HEK293 (cell line): ENCODE data around the gene FBXO40.
"Not testable (repeated sequence)": the region's sequence is repeated elsewhere in the genome, so short reads cannot be mapped to it uniquely, and the experiment has no call there.

Experiments
- CTCF ChIA-PET: fragments of 350-600 bp; formaldehyde crosslinking; extraction: SDS; loops from one replicate; lab custom pipeline; 2021; ENCODE audit warnings: antibody characterized with exemption; lab: Yijun Ruan, JAX
- POLR2A ChIA-PET: fragments of 300-600 bp; formaldehyde crosslinking; extraction: SDS; loops from one replicate; lab custom pipeline; 2020; ENCODE audit warnings: antibody characterized with exemption, inconsistent platforms; lab: Yijun Ruan, JAX
- H3K27ac ChIP-seq: fragments of 200-500 bp; sonication (Bioruptor generic); 2 replicates; pipeline ENCODE4 v1.5.1; 2014; ENCODE audit warnings: low read depth, low read length, control low read depth, inconsistent platforms; ENCODE audit errors: extremely low read depth
- H3K36me3 ChIP-seq, 2 experiments: fragments of 200-500 bp in 1 of 2; sonication (Bioruptor generic) in 1 of 2; 1 replicate in 1 of 2; 2 replicates in 1 of 2; pipeline ENCODE4 v1.5.1; 2014 to 2017; ENCODE audit warnings: inconsistent platforms in 2 of 2, low read length in 2 of 2; ENCODE audit not compliant: control insufficient read depth in 2 of 2, insufficient read depth in 1 of 2
- H3K4me1 ChIP-seq: fragments of 200-500 bp; sonication (Bioruptor generic); 2 replicates; pipeline ENCODE4 v1.5.1; 2014; ENCODE audit warnings: mild to moderate bottlenecking, low read length, inconsistent platforms; ENCODE audit not compliant: control insufficient read depth, insufficient read depth
- H3K4me3 ChIP-seq: 2 replicates; pipeline ENCODE4 v1.5.1; 2011; ENCODE audit warnings: low read depth, mild to moderate bottlenecking, control low read depth, low read length, moderate library complexity
- H3K9me3 ChIP-seq: fragments of 200-500 bp; sonication (Bioruptor generic); 2 replicates; pipeline ENCODE4 v1.5.1; 2014; ENCODE audit warnings: low read depth, low read length, inconsistent platforms; ENCODE audit not compliant: control insufficient read depth, insufficient read depth
- HOXA7 ChIP-seq: sonication (generic); formaldehyde crosslinking; IDR thresholded peaks from 2 replicates; pipeline ENCODE4 v1.8.1; 2022; ENCODE audit warnings: missing genetic modification reagents, borderline replicate concordance
- KLF10 ChIP-seq: fragments of 450-650 bp; IDR thresholded peaks from 2 replicates; pipeline ENCODE4 v1.5.1; 2018; ENCODE audit warnings: missing biosample characterization, mild to moderate bottlenecking, missing genetic modification characterization
- KLF9 ChIP-seq: fragments of 450-650 bp; formaldehyde crosslinking; IDR thresholded peaks from 2 replicates; pipeline ENCODE4 v1.5.1; 2016; ENCODE audit warnings: missing biosample characterization, missing genetic modification characterization, low read depth
- MEIS1 ChIP-seq: sonication (generic); formaldehyde crosslinking; IDR thresholded peaks from 2 replicates; pipeline ENCODE4 v1.8.1; 2022; ENCODE audit warnings: missing genetic modification reagents, mild to moderate bottlenecking, borderline replicate concordance
- SALL2 ChIP-seq: fragments of 450-650 bp; formaldehyde crosslinking; IDR thresholded peaks from 2 replicates; pipeline ENCODE4 v1.5.0; 2017; ENCODE audit warnings: missing biosample characterization, mild to moderate bottlenecking, missing genetic modification characterization, borderline replicate concordance
- SCRT1 ChIP-seq: fragments of 450-650 bp; formaldehyde crosslinking; IDR thresholded peaks from 2 replicates; pipeline ENCODE4 v1.5.1; 2016; ENCODE audit warnings: missing biosample characterization, missing genetic modification characterization, borderline replicate concordance
- SP2 ChIP-seq: fragments of 450-650 bp; formaldehyde crosslinking; IDR thresholded peaks from 2 replicates; pipeline ENCODE4 v1.5.1; 2016; ENCODE audit warnings: missing biosample characterization, missing genetic modification characterization
- ZBTB17 ChIP-seq: fragments of 450-650 bp; formaldehyde crosslinking; IDR thresholded peaks from 2 replicates; pipeline ENCODE4 v1.5.1; 2016; ENCODE audit warnings: missing biosample characterization, missing genetic modification characterization
- ZEB2 ChIP-seq: fragments of 450-650 bp; formaldehyde crosslinking; IDR thresholded peaks from 2 replicates; pipeline ENCODE4 v1.5.1; 2016; ENCODE audit warnings: missing biosample characterization, missing genetic modification characterization
- ZFP37 ChIP-seq: fragments of 450-650 bp; formaldehyde crosslinking; IDR thresholded peaks from 2 replicates; pipeline ENCODE4 v1.5.1; 2016; ENCODE audit warnings: missing biosample characterization, missing genetic modification characterization
- ZNF2 ChIP-seq: fragments of 450-650 bp; formaldehyde crosslinking; IDR thresholded peaks from 2 replicates; pipeline ENCODE4 v1.5.1; 2016; ENCODE audit warnings: missing biosample characterization, missing genetic modification characterization
- ZNF366 ChIP-seq: fragments of 450-650 bp; formaldehyde crosslinking; conservative IDR thresholded peaks from 2 replicates; pipeline ENCODE4 v1.5.1; 2016; ENCODE audit warnings: missing biosample characterization, missing genetic modification characterization
- ZNF433 ChIP-seq: fragments of 450-650 bp; formaldehyde crosslinking; IDR thresholded peaks from 2 replicates; pipeline ENCODE4 v1.5.1; 2016; ENCODE audit warnings: missing biosample characterization, missing genetic modification characterization, low read depth
- ZNF623 ChIP-seq: fragments of 450-650 bp; formaldehyde crosslinking; IDR thresholded peaks from 2 replicates; pipeline ENCODE4 v1.5.1; 2016; ENCODE audit warnings: missing biosample characterization, missing genetic modification characterization
- ZNF777 ChIP-seq: fragments of 450-650 bp; formaldehyde crosslinking; IDR thresholded peaks from 2 replicates; pipeline ENCODE4 v1.5.1; 2017; ENCODE audit warnings: missing biosample characterization, missing genetic modification characterization, borderline replicate concordance
- ZNF785 ChIP-seq: fragments of 450-650 bp; formaldehyde crosslinking; IDR thresholded peaks from 2 replicates; pipeline ENCODE4 v1.5.1; 2016; ENCODE audit warnings: missing biosample characterization, missing genetic modification characterization
- ZNF791 ChIP-seq: fragments of 450-650 bp; formaldehyde crosslinking; IDR thresholded peaks from 2 replicates; pipeline ENCODE4 v1.5.1; 2016; ENCODE audit warnings: missing biosample characterization, missing genetic modification characterization
- TF ChIP-seq, protein P1 (sequence below): fragments of 450-650 bp; formaldehyde crosslinking; optimal IDR thresholded peaks from 2 replicates; pipeline ENCODE3; 2016; ENCODE audit warnings: missing biosample characterization, mild to moderate bottlenecking, missing genetic modification characterization

The FBXO40 gene

DNA sequence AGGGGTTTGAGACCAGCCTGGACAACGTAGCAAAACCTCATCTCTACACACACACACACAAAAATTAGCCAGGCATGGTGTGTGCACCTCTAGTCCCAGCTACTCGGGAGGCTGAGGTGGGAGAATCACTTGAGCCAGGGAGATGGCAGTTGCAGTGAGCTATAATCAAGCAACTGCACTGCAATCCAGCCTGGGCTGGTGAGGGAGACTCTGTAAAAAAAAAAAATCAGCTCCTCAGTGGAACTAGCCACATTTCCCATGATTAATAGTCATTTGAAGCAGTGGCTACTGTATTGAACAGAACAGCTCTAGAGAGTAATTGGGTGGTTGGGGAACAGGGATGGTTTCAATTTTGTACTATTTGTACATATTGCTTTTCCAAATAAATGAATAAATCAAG, 11.5 kb upstream of the FBXO40 start (continued):
- no peak for TF ChIP-seq ZNF366 (tag by site-specific recombination)

DNA sequence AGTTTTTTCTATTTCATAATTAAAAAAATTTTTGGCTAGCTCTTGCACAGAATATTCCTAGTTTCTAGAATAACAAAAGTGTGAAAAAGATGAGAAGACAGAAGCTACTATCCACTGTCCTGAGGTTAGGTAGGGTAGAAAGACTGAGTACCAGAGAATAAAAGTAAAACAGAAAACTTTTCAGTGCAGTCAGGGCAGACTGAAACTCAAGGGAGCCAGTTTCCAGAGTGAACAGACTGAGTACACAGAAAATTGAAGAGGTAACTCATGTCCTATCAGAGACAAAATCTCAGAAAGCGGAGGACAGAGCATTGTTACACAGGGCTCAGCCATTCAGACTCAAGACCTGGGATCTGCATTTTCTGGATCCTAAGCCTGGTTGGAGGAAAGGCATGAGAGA, 8.8 kb upstream of the FBXO40 start:
- POLR2A ChIA-PET = no interaction called here
- Histone ChIP-seq H3K36me3 (no peaks in the 10 kb centered on the region), H3K9me3 (no peaks in the 10 kb centered on the region), H3K4me1 (no peaks in the 10 kb centered on the region), H3K27ac (no peak overlapping the region), H3K4me3 (no peak overlapping the region)
- CTCF ChIA-PET = no interaction called here
- no peak for TF ChIP-seq ZFP37 (tag by site-specific recombination)
- no peak for TF ChIP-seq KLF10 (tag by site-specific recombination)
- TF ChIP-seq, protein P1, sequence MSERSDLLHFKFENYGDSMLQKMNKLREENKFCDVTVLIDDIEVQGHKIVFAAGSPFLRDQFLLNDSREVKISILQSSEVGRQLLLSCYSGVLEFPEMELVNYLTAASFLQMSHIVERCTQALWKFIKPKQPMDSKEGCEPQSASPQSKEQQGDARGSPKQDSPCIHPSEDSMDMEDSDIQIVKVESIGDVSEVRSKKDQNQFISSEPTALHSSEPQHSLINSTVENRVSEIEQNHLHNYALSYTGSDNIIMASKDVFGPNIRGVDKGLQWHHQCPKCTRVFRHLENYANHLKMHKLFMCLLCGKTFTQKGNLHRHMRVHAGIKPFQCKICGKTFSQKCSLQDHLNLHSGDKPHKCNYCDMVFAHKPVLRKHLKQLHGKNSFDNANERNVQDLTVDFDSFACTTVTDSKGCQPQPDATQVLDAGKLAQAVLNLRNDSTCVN = no peak
- TF ChIP-seq MEIS1 (CRISPR knock-in tag) = no peak
- TF ChIP-seq ZBTB17 = no peak
- TF ChIP-seq ZNF2 (tag by site-specific recombination) = no peak

DNA sequence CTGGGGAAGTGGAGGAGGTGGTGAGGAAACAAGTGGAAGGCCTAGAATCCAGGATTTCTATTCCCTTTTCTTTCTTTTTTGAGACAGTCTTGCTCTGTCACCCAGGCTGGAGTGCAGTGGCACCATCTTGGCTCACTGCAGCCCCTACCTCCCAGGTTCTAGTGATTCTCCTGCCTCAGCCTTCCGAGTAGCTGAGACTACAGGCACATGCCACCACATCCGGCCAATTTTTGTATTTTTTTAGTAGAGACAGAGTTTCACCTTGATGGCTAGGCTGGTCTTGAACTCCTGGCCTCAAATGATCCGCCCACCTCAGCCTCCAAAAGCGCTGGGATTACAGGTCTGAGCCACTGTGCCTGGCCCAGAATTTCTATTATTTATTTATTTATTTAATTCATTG, 627 bp downstream of the FBXO40 start:
- POLR2A ChIA-PET, H3K4me1 ChIP-seq, CTCF ChIA-PET, H3K9me3 ChIP-seq, H3K4me3 ChIP-seq, H3K36me3 ChIP-seq, H3K27ac ChIP-seq: not testable (repeated sequence)

DNA sequence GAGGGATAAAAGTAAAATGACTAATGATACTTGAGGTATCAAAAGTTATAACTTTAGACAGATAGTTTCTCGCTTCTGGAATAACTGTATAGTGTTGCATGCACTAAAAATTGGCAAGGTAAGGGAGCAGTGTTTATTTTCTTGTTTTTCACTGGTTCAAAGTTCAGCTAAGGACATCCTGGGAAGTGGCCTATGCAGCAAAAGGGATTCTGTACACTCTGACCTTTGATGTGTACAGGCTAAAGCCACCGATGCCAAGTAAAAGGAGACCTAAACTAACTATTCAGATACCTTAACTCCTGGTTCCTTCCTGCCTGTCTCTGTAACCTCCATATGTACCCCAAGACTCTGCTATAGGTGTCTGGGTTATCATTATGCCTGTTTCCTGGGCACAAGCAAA, 1.7 kb downstream of the FBXO40 start:
- H3K4me1 ChIP-seq = no peaks in the 10 kb centered on the region
- no peaks in the 10 kb centered on the region for H3K36me3 ChIP-seq
- no peak overlapping the region for H3K4me3 ChIP-seq
- CTCF ChIA-PET = interaction anchor here (0.6 kb wide), 1 partner anchor 712 kb away, joined by 3 read pairs; no protein-coding TSS in a partner anchor
- no peak overlapping the region for H3K27ac ChIP-seq
- TF ChIP-seq KLF9 (tag by site-specific recombination) (no peak), ZNF777 (tag by site-specific recombination) (no peak), ZNF623 (tag by site-specific recombination) (no peak), SALL2 (tag by site-specific recombination) (no peak), ZNF433 (tag by site-specific recombination) (no peak), SCRT1 (tag by site-specific recombination) (no peak), ZNF785 (tag by site-specific recombination) (no peak), ZNF791 (no peak), SP2 (tag by site-specific recombination) (no peak), HOXA7 (CRISPR knock-in tag) (no peak), ZEB2 (no peak)
- H3K9me3 ChIP-seq = no peaks in the 10 kb centered on the region
- POLR2A ChIA-PET = no interaction called here
